H9 (cell line): Measurements from ENCODE around the gene KSR1. TPM values are rescaled to one million over a fixed set of nuclear protein-coding genes. Genes with fewer than 3 reads are reported as not detected.

Source experiments
- DNase-seq: peaks from one replicate; pipeline ENCODE4 v3.0.0-alpha.2; 2017
- H2AFZ ChIP-seq: one replicate; pipeline ENCODE4 v1.6.1; 2013; ENCODE audit warnings: mild to moderate bottlenecking, low read length, control low read depth, moderate library complexity
- H2AK5ac ChIP-seq: 2 replicates; pipeline ENCODE4 v1.6.1; 2013; ENCODE audit warnings: low read length, control low read depth, mixed read lengths; ENCODE audit not compliant: insufficient read length
- H2BK120ac ChIP-seq: one replicate; pipeline ENCODE4 v1.6.1; 2013; ENCODE audit warnings: low read depth, mild to moderate bottlenecking, low read length, control low read depth, inconsistent platforms; ENCODE audit not compliant: poor library complexity, severe bottlenecking
- H2BK12ac ChIP-seq: 2 replicates; pipeline ENCODE4 v1.6.1; 2013; ENCODE audit warnings: low read length, control low read depth, mixed read lengths, low read depth; ENCODE audit not compliant: insufficient read length
- H2BK15ac ChIP-seq: 2 replicates; pipeline ENCODE4 v1.6.1; 2013; ENCODE audit warnings: low read depth, low read length, control low read depth
- H2BK20ac ChIP-seq: one replicate; pipeline ENCODE4 v1.6.1; 2013; ENCODE audit warnings: low read depth, mild to moderate bottlenecking, low read length, control low read depth, inconsistent platforms; ENCODE audit not compliant: poor library complexity, severe bottlenecking
- H2BK5ac ChIP-seq: 2 replicates; pipeline ENCODE4 v1.6.1; 2013; ENCODE audit warnings: low read length, control low read depth, mixed read lengths; ENCODE audit not compliant: insufficient read length
- H3K14ac ChIP-seq: 2 replicates; pipeline ENCODE4 v1.6.1; 2013; ENCODE audit warnings: low read length, control low read depth; ENCODE audit not compliant: insufficient read depth
- H3K18ac ChIP-seq: 2 replicates; pipeline ENCODE4 v1.6.1; 2013; ENCODE audit warnings: low read depth, mild to moderate bottlenecking, mixed read lengths, low read length, control low read depth; ENCODE audit not compliant: insufficient read length
- H3K23ac ChIP-seq: 2 replicates; pipeline ENCODE4 v1.6.1; 2013; ENCODE audit warnings: low read length, control low read depth, mixed read lengths, low read depth; ENCODE audit not compliant: insufficient read length
- H3K23me2 ChIP-seq: 2 replicates; pipeline ENCODE4 v1.6.1; 2013; ENCODE audit warnings: low read depth, mild to moderate bottlenecking, mixed read lengths, low read length, control low read depth; ENCODE audit not compliant: insufficient read length, poor library complexity, severe bottlenecking
- H3K27ac ChIP-seq: 2 replicates; pipeline ENCODE4 v1.5.1; 2013; ENCODE audit warnings: low read length, control low read depth, mixed read lengths, low read depth; ENCODE audit not compliant: insufficient read length
- H3K27me3 ChIP-seq: 2 replicates; pipeline ENCODE4 v1.6.1; 2013; ENCODE audit warnings: low read length, control low read depth, inconsistent platforms; ENCODE audit not compliant: insufficient read depth
- H3K4ac ChIP-seq: 2 replicates; pipeline ENCODE4 v1.6.1; 2013; ENCODE audit warnings: low read depth, mild to moderate bottlenecking, control low read depth, inconsistent platforms, low read length, moderate library complexity
- H3K4me1 ChIP-seq: 2 replicates; pipeline ENCODE4 v1.6.1; 2013; ENCODE audit warnings: low read length, control low read depth, inconsistent platforms; ENCODE audit not compliant: insufficient read depth
- H3K4me2 ChIP-seq: 2 replicates; pipeline ENCODE4 v1.6.1; 2013; ENCODE audit warnings: low read length, control low read depth, mixed read lengths; ENCODE audit not compliant: insufficient read length, insufficient read depth
- H3K56ac ChIP-seq: 2 replicates; pipeline ENCODE4 v1.6.1; 2013; ENCODE audit warnings: low read depth, mild to moderate bottlenecking, mixed read lengths, low read length, control low read depth; ENCODE audit not compliant: insufficient read length
- H3K79me1 ChIP-seq: 2 replicates; pipeline ENCODE4 v1.6.1; 2013; ENCODE audit warnings: low read depth, mild to moderate bottlenecking, moderate library complexity, low read length, control low read depth, inconsistent platforms; ENCODE audit not compliant: insufficient read depth, poor library complexity, severe bottlenecking
- H3K79me2 ChIP-seq: 2 replicates; pipeline ENCODE4 v1.6.1; 2013; ENCODE audit warnings: low read length, control low read depth, inconsistent platforms; ENCODE audit not compliant: insufficient read depth
- H3K9ac ChIP-seq: 2 replicates; pipeline ENCODE4 v1.6.1; 2013; ENCODE audit warnings: low read length, control low read depth, mixed read lengths; ENCODE audit not compliant: insufficient read length; ENCODE audit errors: extremely low read depth
- H3K9me3 ChIP-seq: one replicate; pipeline ENCODE4 v1.6.1; 2013; ENCODE audit warnings: low read depth, low read length, inconsistent platforms; ENCODE audit not compliant: control insufficient read depth
- H3T11ph ChIP-seq: one replicate; pipeline ENCODE4 v1.6.1; 2013; ENCODE audit warnings: mild to moderate bottlenecking, low read length, control low read depth, inconsistent platforms
- H4K20me1 ChIP-seq: one replicate; pipeline ENCODE4 v1.6.1; 2013; ENCODE audit not compliant: control insufficient read depth, insufficient read length, insufficient read depth
- H4K5ac ChIP-seq: 2 replicates; pipeline ENCODE4 v1.6.1; 2013; ENCODE audit warnings: low read depth, mild to moderate bottlenecking, mixed read lengths, low read length, control low read depth; ENCODE audit not compliant: insufficient read length
- H4K8ac ChIP-seq: replicated peaks from 2 replicates; pipeline ENCODE4 v1.6.1; 2013; ENCODE audit warnings: low read length, control low read depth, mixed read lengths, low read depth; ENCODE audit not compliant: insufficient read length
- H4K91ac ChIP-seq: 2 replicates; pipeline ENCODE4 v1.6.1; 2013; ENCODE audit warnings: low read depth, mild to moderate bottlenecking, moderate library complexity, mixed read lengths, low read length, control low read depth; ENCODE audit not compliant: insufficient read length
- H3K27ac Mint-ChIP-seq, 3 experiments: 2 replicates in 2 of 3; 3 replicates in 1 of 3; pipeline ENCODE4 v1.8.0; 2020 to 2021; ENCODE audit warnings: mixed read lengths in 3 of 3, mild to moderate bottlenecking in 1 of 3, moderate library complexity in 1 of 3
- H3K27me3 Mint-ChIP-seq: 2 replicates; pipeline ENCODE4 v1.8.0; 2021; ENCODE audit warnings: low read depth, mild to moderate bottlenecking, moderate library complexity, mixed read lengths
- H3K36me3 Mint-ChIP-seq, 3 experiments: 2 replicates in 2 of 3; 3 replicates in 1 of 3; pipeline ENCODE4 v1.8.0; 2020 to 2021; ENCODE audit warnings: low read depth in 3 of 3, mixed read lengths in 3 of 3; ENCODE audit not compliant: insufficient read depth in 1 of 3
- H3K4me1 Mint-ChIP-seq, 2 experiments: 2 replicates each; pipeline ENCODE4 v1.8.0; 2020; ENCODE audit warnings: mixed read lengths in 2 of 2
- H3K4me3 Mint-ChIP-seq, 2 experiments: 2 replicates in 1 of 2; 3 replicates in 1 of 2; pipeline ENCODE4 v1.8.0; 2020 to 2021; ENCODE audit warnings: mild to moderate bottlenecking in 2 of 2, mixed read lengths in 2 of 2, moderate library complexity in 1 of 2
- H3K9me3 Mint-ChIP-seq, 2 experiments: 2 replicates in 1 of 2; 3 replicates in 1 of 2; pipeline ENCODE4 v1.8.0; 2020; ENCODE audit warnings: mild to moderate bottlenecking in 2 of 2, mixed read lengths in 2 of 2, moderate library complexity in 1 of 2
- WGBS: extraction: QIAGEN DNeasy Blood & Tissue Kit; methylation state at CpG from one replicate; pipeline ENCODE4 v1.1.7; 2013; ENCODE audit warnings: missing lambda C conversion rate, low lambda C conversion rate, mixed read lengths; ENCODE audit not compliant: insufficient read length; ENCODE audit errors: extremely low coverage; 5-methylcytosine and 5-hydroxymethylcytosine counted together
- total RNA-seq: library from RNA; stranded (reverse); gene quantifications from 2 replicates; pipeline ENCODE4 v1.2.1, GENCODE V29; 2021
- TF ChIP-seq, protein P1 (sequence below): fragments of 200-600 bp; sonication (generic); conservative IDR thresholded peaks from 3 replicates; pipeline ENCODE4 v1.8.0; 2021; ENCODE audit warnings: antibody characterized with exemption, mild to moderate bottlenecking

Gene KSR1
- total RNA-seq, 1 experiment from 2014 or later: 44.9 TPM

DNA sequence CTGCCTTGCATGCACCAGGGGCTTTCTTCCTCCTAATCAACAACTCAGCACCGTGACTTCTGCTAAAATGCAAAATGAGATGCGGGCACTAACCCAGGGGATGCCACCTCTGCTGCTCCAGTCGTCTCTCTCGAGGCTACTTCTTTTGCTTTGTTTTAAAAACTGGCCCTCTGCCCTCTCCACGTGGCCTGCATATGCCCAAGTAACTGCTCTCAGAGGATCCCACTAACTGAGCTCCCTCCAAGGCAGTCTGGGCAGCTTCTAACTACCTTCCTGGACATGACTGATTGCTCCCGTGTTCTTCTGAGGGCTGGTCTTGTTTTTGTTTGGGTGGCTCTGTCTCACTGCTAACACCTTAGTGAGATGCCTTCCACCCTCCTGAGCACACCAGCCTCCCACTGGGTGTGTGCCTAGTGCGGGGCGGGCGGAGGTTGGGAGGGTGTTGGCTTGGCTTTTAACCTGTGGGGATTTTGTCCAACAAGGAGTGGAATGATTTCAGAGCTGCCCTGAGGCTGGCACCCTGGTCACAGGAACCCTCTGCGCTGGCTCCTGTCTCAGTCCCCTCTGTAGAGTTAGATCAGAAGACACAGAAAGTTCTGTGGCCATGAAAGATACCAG lies 165.8 kb downstream of the KSR1 start:
- no peak overlapping the region for H3K27ac ChIP-seq
- Mint-ChIP-seq H3K27me3 (no peaks in the 10 kb centered on the region), H3K9me3 (no peaks in the 10 kb centered on the region), H3K4me3 (no peak overlapping the region), H3K4me1 (no peaks in the 10 kb centered on the region), H3K36me3 (peaks cover 7 to 60% (median 39%) of the 10 kb centered on the region in 3 experiments; a peak in 6 of 7 replicates), H3K27ac (peak overlapping the region in 1 of 3 experiments; percentile 69; a peak in 2 of 7 replicates)
- no peak overlapping the region for H3K18ac ChIP-seq
- WGBS: no CpG with 5 or more reads among the region's 10 CpGs
- no peak overlapping the region for H3K56ac ChIP-seq
- H4K8ac ChIP-seq: no peak overlapping the region
- H3K4ac ChIP-seq: no peak overlapping the region
- no peak overlapping the region for H3K23ac ChIP-seq
- no peak overlapping the region for H2AK5ac ChIP-seq
- no peak overlapping the region for H2BK20ac ChIP-seq
- H2BK12ac ChIP-seq: no peak overlapping the region
- no peak overlapping the region for H2BK15ac ChIP-seq
- no peaks in the 10 kb centered on the region for H3K79me2 ChIP-seq
- no peaks in the 10 kb centered on the region for H4K20me1 ChIP-seq
- H3K27me3 ChIP-seq: no peaks in the 10 kb centered on the region
- no peak for DNase-seq
- no peak overlapping the region for H2BK5ac ChIP-seq
- no peak overlapping the region for H3K4me2 ChIP-seq
- no peak overlapping the region for H3K9ac ChIP-seq
- no peak overlapping the region for H2BK120ac ChIP-seq
- H4K5ac ChIP-seq: no peak overlapping the region
- H2AFZ ChIP-seq: no peak overlapping the region
- H3K23me2 ChIP-seq: no peaks in the 10 kb centered on the region
- no peaks in the 10 kb centered on the region for H3K79me1 ChIP-seq
- TF ChIP-seq, protein P1, sequence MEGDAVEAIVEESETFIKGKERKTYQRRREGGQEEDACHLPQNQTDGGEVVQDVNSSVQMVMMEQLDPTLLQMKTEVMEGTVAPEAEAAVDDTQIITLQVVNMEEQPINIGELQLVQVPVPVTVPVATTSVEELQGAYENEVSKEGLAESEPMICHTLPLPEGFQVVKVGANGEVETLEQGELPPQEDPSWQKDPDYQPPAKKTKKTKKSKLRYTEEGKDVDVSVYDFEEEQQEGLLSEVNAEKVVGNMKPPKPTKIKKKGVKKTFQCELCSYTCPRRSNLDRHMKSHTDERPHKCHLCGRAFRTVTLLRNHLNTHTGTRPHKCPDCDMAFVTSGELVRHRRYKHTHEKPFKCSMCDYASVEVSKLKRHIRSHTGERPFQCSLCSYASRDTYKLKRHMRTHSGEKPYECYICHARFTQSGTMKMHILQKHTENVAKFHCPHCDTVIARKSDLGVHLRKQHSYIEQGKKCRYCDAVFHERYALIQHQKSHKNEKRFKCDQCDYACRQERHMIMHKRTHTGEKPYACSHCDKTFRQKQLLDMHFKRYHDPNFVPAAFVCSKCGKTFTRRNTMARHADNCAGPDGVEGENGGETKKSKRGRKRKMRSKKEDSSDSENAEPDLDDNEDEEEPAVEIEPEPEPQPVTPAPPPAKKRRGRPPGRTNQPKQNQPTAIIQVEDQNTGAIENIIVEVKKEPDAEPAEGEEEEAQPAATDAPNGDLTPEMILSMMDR: no peak
- H3K4me1 ChIP-seq: no peaks in the 10 kb centered on the region
- H3K9me3 ChIP-seq: no peaks in the 10 kb centered on the region
- no peak overlapping the region for H3K14ac ChIP-seq
- no peak overlapping the region for H3T11ph ChIP-seq
- H4K91ac ChIP-seq: no peak overlapping the region
